Rectal smooth muscle tissue (tissue), 1 donor: ENCODE measurements around the gene LPIN2.
A peak's percentile ranks its signal among the peaks of the same experiment; 100 is the strongest.
"Not testable (repeated sequence)": the region's sequence is repeated elsewhere in the genome, so short reads cannot be mapped to it uniquely, and the experiment has no call there.

Experiments used
- H3K27ac ChIP-seq: one replicate; pipeline ENCODE4 v1.7.0; 2013; ENCODE audit warnings: low read depth, low read length, inconsistent platforms
- H3K27me3 ChIP-seq: one replicate; pipeline ENCODE4 v1.7.0; 2013; ENCODE audit warnings: low read length; ENCODE audit not compliant: control insufficient read depth, insufficient read depth
- H3K36me3 ChIP-seq: one replicate; pipeline ENCODE4 v1.7.0; 2013; ENCODE audit warnings: low read length; ENCODE audit not compliant: control insufficient read depth, insufficient read depth
- H3K4me1 ChIP-seq: one replicate; pipeline ENCODE4 v1.7.0; 2013; ENCODE audit warnings: low read length; ENCODE audit not compliant: control insufficient read depth, insufficient read depth
- H3K4me3 ChIP-seq: one replicate; pipeline ENCODE4 v1.7.0; 2013; ENCODE audit warnings: low read length
- H3K9ac ChIP-seq: one replicate; pipeline ENCODE4 v1.7.0; 2013; ENCODE audit warnings: low read length

The LPIN2 gene

DNA sequence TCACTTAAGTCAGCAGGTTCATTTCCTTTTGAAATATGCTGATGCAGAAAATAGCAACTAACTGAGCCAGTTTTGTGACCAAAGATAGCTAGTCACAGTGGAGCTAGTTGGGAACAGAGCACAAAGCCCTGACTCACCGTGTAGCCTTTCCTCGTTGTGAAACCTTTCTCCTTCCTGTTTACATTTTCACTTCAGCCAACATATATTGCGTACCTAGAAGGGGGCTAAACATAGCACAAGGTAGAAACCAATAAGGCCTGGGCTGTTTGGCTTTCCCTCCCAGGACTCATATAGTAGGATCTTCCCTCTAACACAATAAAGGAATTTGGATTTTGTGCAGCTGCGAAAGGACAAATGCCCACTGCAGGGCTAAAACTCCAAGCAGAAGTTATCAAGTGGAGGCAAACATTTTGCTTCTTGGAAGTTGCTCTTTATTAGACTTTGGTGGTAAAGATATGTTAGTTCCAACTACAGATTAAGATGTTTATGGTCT lies 24.5 kb upstream of the LPIN2 start:
- no peak overlapping the region for H3K9ac ChIP-seq
- no peaks in the 10 kb centered on the region for H3K27me3 ChIP-seq
- no peak overlapping the region for H3K4me3 ChIP-seq
- no peaks in the 10 kb centered on the region for H3K36me3 ChIP-seq
- no peak overlapping the region for H3K27ac ChIP-seq
- H3K4me1 ChIP-seq, result no peaks in the 10 kb centered on the region

DNA sequence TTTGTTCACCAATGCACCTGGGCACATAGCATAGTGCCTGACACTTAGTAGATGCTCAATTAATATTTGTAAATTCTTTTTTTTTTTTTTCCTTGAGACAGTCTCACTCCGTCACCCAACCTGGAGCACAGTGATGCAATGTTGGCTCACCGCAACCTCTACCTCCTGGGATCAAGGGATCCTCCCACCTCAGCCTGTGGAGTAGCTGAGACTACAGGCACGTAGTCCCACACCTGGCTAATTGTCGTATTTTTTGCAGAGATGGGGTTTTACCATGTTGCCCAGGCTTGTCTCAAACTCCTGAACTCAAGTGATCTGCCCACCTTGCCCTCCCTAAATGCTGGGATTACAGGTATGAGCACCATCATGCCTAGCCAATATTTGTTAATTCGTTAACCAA lies 23.2 kb upstream of the LPIN2 start:
- no peak overlapping the region for H3K9ac ChIP-seq
- H3K4me1 ChIP-seq, result no peaks in the 10 kb centered on the region
- no peak overlapping the region for H3K4me3 ChIP-seq
- no peak overlapping the region for H3K27ac ChIP-seq
- no peaks in the 10 kb centered on the region for H3K27me3 ChIP-seq
- no peaks in the 10 kb centered on the region for H3K36me3 ChIP-seq

DNA sequence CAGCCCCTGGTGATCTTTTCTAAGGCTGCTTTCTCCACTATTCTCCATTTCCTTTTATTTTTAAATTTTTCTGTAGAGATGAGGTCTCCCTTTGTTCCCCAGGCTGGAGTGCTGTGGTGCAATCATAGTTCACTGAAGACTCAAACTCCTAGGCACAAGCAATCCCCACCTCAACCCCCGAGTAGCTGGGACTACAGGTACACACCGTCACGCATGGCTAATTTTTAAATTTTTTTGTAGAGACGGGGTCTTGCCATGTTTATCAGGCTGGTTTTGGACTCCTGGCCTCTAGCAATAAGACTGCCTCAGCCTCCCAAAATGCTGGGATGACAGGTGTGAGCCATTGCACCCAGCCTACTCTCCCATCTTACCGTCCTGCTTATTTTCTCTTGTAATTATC lies 22.7 kb upstream of the LPIN2 start:
- Histone ChIP-seq H3K9ac (no peak overlapping the region), H3K27ac (no peak overlapping the region), H3K27me3 (no peaks in the 10 kb centered on the region), H3K4me3 (no peak overlapping the region), H3K36me3 (no peaks in the 10 kb centered on the region), H3K4me1 (no peaks in the 10 kb centered on the region)

DNA sequence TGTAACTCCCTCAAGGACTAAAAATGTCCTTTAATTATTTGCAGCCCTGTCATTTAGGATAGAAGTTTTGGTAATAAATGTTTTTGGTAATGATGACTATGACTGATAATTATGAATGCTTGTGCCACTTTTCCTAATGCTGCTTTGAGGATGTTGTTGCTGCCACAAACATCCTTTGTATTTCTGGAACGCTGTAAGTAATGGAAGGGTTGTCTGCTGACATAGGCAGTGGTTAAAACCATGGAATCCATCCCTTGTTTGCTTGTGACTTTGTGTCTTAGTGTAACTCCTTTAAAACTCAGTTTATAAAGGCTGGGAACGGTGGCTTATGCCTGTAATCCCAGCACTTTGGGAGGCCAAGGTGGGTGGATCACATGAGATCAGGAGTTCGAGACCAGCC lies 19.8 kb upstream of the LPIN2 start:
- Histone ChIP-seq H3K27ac (no peak overlapping the region), H3K36me3 (no peaks in the 10 kb centered on the region), H3K27me3 (no peaks in the 10 kb centered on the region), H3K4me3 (no peak overlapping the region), H3K9ac (no peak overlapping the region), H3K4me1 (peaks cover 6% of the 10 kb centered on the region)

DNA sequence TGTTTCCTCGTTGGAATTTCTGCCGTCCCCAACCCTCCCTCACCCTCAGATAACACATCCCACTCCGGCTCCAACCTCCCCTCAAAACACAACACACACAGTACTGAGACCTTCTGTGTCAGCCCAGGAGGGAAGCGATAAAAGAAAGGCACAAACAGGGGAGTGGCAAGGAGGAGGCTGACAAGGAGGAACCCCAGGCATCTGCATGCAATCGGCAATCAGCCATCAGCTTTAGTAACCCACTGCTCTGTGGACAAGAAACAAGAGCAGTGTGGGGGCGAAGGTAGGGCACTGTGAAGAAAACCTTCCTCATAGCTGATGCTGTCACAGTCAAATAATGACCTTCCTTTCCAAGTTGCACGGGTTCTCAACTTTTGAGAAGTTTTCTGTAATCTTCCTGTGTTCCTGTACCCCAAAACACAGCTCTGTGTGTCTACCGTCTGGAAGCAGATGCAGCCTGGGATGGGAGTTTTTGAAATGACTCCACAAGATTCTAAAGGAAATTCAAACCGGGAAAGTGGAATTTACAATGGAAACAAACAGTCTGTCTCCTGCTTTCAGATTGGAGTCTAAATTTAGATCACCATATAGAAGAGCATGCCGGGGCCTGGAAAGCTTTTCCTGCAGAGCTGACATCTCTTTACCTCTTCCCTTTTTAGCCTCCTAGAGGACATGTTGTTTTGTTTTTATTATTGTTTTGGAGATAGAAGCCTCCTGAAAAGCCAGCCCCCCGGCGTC lies 16.4 kb upstream of the LPIN2 start:
- Histone ChIP-seq H3K27me3 (no peaks in the 10 kb centered on the region), H3K27ac (peak overlapping the region; percentile 33), H3K4me1 (peaks cover 6% of the 10 kb centered on the region), H3K9ac (no peak overlapping the region), H3K4me3 (no peak overlapping the region), H3K36me3 (no peaks in the 10 kb centered on the region)

DNA sequence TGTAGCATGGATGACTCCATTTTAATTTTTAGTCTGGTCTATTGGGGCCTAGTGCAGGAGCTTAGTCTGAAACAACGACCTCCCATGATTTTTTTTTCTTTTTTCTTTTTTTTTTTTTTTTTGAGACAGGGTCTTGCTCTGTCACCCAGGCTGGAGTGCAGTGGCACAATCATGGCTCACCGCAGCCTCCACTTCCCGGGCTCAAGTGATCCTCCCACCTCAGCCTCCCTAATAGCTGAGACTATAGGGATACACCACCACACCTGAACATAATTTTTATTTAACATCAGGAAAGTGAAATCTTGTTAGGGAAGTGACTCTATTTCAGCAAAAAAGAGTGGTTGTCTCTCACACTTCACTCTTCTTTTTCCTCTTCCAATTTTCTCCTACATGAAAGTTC lies 15.2 kb upstream of the LPIN2 start:
- H3K27me3 ChIP-seq, H3K9ac ChIP-seq, H3K4me3 ChIP-seq, H3K4me1 ChIP-seq, H3K36me3 ChIP-seq: not testable (repeated sequence)
- peak overlapping the region; percentile 54 for H3K27ac ChIP-seq

DNA sequence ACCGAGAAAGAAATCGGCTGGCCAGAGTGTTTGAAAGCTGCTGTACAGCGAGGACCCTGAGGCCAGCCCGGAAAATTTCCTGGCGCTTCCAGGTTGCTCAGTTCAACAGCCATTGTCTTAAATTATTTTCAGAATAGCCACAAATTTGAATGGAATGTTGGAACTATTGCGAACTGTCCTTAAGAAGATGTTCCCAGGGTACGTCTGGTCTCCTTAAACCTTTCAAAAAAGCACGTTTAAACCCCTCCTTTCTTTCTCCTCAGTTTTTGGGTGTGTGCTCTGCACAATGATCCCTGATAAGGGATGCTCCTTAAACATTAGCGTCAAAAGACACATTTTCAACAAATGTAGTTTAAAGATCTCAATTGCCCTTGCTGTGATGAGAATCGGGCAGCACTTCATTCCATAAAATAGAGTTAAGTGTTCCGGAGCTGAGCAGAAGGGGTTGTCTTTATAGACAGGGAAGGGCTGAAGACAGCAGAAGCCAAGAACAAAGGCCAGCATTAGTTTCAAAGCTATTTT lies 14.5 kb upstream of the LPIN2 start:
- no peak overlapping the region for H3K9ac ChIP-seq
- H3K36me3 ChIP-seq, result no peaks in the 10 kb centered on the region
- H3K27ac ChIP-seq, result peak overlapping the region; percentile 54
- no peak overlapping the region for H3K4me3 ChIP-seq
- peaks cover 6% of the 10 kb centered on the region for H3K4me1 ChIP-seq
- no peaks in the 10 kb centered on the region for H3K27me3 ChIP-seq

DNA sequence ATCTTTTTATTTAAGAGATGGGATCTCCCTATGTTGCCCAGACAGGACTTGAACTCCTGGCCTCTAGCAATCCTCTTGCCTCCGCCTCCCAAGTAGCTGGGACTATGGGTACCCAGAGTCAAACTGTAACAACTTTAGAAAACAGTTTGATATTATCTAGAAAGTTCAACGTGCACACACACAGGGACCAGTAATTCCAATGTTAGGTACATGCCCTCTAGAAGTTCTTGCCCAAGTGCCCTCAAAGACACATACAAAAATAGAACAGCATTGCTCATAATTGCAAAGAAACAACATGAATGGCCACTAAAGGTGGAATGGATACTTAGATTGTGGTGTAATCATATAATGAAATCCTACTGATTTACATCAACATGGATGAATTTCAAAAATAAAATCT lies 12.6 kb upstream of the LPIN2 start:
- no peaks in the 10 kb centered on the region for H3K27me3 ChIP-seq
- H3K4me1 ChIP-seq, result peaks cover 6% of the 10 kb centered on the region
- H3K4me3 ChIP-seq, result no peak overlapping the region
- no peaks in the 10 kb centered on the region for H3K36me3 ChIP-seq
- no peak overlapping the region for H3K9ac ChIP-seq
- no peak overlapping the region for H3K27ac ChIP-seq

DNA sequence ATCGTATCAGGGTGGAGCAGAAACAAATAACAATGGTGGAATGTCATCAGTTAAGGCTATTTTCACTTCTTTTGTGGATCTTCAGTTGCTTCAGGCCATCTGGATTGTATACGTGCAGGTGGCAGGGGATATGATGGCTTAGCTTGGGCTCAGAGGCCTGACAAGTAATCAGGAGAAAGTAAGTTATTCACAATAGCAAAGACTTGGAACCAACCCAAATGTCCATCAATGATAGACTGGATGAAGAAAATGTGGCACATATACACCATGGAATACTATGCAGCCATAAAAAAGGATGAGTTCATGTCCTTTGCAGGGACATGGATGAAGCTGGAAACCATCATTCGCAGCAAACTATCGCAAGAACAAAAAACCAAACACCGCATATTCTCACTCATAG lies 10.7 kb upstream of the LPIN2 start:
- H3K4me1 ChIP-seq, H3K36me3 ChIP-seq, H3K27ac ChIP-seq, H3K27me3 ChIP-seq, H3K4me3 ChIP-seq, H3K9ac ChIP-seq: not testable (repeated sequence)

DNA sequence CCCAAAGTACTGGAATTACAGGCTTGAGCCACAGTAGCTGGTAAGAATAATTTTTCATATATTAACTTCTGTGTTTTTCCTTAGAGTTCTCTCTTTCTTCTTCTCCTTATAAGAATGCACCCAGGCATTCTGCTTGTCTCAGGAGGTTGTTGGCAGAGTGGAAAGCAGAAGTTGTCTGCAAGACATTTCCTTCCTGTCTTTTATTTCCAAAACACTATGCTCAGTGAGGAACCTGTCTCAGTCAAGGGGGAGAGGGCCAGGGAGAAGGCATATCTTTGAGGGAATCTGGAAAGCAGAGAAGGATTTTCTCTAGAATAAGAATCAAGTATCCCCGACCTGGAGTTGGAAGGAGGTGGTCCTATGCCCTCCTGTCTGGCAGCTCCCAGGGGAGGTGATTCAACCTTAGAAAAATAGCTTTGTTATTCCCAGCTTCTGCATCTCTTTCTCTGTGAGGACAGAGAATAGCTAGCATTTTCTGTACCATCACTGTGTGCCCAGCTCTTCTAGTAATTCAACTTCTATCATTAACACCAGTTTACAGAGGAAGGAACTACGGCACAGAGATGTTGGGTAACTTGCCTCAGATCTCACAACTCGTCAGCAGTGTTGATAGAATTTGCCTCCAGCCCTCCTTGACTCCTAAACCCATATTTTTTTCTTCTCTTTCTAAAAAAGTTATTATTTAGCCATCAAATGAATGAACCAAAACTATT lies 3.8 kb upstream of the LPIN2 start:
- Histone ChIP-seq H3K9ac (no peak overlapping the region), H3K4me3 (no peak overlapping the region), H3K36me3 (no peaks in the 10 kb centered on the region), H3K27ac (no peak overlapping the region), H3K4me1 (no peaks in the 10 kb centered on the region), H3K27me3 (no peaks in the 10 kb centered on the region)

DNA sequence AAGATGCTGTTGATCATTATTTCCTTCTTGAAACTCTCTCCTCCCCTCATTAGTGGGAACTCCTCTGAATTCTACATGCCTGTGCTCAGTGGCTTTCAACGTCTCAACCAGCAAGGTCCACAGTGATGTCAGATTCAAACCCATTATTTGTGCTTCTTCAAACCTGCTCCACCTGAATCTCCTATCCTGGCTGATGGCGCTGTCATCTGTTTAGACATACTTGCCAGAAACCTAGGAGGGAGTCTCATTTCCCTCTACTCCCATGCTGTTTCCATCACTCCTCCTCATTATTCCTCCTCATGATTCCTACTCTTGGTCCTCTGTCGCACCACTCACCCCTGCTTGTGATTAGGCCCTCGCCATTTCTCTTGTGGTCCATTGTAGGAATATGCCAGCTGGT lies 2.9 kb upstream of the LPIN2 start:
- no peaks in the 10 kb centered on the region for H3K27me3 ChIP-seq
- H3K9ac ChIP-seq, result no peak overlapping the region
- no peaks in the 10 kb centered on the region for H3K4me1 ChIP-seq
- no peak overlapping the region for H3K4me3 ChIP-seq
- H3K27ac ChIP-seq, result no peak overlapping the region
- H3K36me3 ChIP-seq, result no peaks in the 10 kb centered on the region

DNA sequence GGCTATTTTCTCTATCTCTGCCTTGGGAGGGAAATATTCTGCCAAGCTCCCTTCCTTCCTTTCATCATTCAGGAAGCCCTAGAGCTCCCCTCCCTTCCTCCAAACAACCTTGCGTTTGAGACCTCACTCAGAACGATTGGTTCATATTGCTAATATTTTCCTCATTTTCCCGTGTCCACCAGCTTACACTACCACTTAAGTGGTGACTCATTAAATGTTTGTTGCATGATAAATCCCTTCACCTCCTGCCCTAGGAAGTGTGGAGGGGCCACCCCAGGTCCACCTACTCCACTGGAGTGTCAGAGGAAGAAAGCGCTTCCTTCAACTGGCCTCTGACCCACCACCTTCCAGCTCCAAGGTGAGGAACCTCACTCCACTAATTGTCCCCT lies 2.3 kb upstream of the LPIN2 start:
- H3K9ac ChIP-seq, result no peak overlapping the region
- no peaks in the 10 kb centered on the region for H3K4me1 ChIP-seq

More for the DNA sequence above, 2.3 kb upstream of the LPIN2 start:
- H3K27me3 ChIP-seq, result no peaks in the 10 kb centered on the region
- no peak overlapping the region for H3K27ac ChIP-seq
- H3K36me3 ChIP-seq, result no peaks in the 10 kb centered on the region
- H3K4me3 ChIP-seq, result no peak overlapping the region
